ENCODE measurements around the gene NCOA7.
"Not testable (repeated sequence)": the region's sequence is repeated elsewhere in the genome, so short reads cannot be mapped to it uniquely, and the experiment has no call there.

Gene NCOA7

DNA sequence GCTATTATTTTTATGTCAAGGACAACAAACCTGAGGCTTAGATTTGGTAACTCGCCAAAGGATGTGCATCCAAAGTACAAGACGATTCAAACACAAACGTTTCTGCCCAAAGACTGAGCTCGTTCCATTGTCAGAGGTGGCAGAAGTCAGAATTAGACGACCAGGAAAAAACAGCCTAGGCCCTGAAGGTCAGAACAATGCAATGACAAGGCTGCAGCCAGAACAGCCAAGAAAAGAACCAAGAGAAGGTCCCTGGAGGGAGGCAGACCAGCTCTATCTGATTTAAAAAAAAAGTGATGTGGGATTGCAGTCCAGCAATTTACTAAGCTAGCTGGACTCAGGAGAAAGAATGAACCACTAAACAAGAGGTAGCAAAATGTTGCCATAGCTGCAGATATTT, 54.2 kb downstream of the NCOA7 start:
- Histone ChIP-seq H3K4me2 (no peak overlapping the region), H3K79me2 (ENCODE audit: insufficient read depth, low read depth) (no peaks in the 10 kb centered on the region), H3K4me3 (IDR thresholded peaks at IDR 0.05; ENCODE audit: insufficient read depth, low read depth, low read length) (no peak overlapping the region), H3K4me1 (ENCODE audit: low read depth, poor library complexity, severe bottlenecking) (no peaks in the 10 kb centered on the region), H3K27me3 (ENCODE audit: insufficient read depth, low read depth) (no peaks in the 10 kb centered on the region), H3K9ac (no peak overlapping the region), H3K27ac (no peak overlapping the region), H2AFZ (ENCODE audit: low read depth) (no peak overlapping the region), H4K20me1 (ENCODE audit: insufficient read depth) (no peaks in the 10 kb centered on the region), H3K36me3 (ENCODE audit: insufficient read depth) (no peaks in the 10 kb centered on the region)
- TF ChIP-seq, protein P1, sequence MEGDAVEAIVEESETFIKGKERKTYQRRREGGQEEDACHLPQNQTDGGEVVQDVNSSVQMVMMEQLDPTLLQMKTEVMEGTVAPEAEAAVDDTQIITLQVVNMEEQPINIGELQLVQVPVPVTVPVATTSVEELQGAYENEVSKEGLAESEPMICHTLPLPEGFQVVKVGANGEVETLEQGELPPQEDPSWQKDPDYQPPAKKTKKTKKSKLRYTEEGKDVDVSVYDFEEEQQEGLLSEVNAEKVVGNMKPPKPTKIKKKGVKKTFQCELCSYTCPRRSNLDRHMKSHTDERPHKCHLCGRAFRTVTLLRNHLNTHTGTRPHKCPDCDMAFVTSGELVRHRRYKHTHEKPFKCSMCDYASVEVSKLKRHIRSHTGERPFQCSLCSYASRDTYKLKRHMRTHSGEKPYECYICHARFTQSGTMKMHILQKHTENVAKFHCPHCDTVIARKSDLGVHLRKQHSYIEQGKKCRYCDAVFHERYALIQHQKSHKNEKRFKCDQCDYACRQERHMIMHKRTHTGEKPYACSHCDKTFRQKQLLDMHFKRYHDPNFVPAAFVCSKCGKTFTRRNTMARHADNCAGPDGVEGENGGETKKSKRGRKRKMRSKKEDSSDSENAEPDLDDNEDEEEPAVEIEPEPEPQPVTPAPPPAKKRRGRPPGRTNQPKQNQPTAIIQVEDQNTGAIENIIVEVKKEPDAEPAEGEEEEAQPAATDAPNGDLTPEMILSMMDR (conservative IDR thresholded peaks at IDR 0.05; ENCODE audit: low read depth, low read length), result no peak

DNA sequence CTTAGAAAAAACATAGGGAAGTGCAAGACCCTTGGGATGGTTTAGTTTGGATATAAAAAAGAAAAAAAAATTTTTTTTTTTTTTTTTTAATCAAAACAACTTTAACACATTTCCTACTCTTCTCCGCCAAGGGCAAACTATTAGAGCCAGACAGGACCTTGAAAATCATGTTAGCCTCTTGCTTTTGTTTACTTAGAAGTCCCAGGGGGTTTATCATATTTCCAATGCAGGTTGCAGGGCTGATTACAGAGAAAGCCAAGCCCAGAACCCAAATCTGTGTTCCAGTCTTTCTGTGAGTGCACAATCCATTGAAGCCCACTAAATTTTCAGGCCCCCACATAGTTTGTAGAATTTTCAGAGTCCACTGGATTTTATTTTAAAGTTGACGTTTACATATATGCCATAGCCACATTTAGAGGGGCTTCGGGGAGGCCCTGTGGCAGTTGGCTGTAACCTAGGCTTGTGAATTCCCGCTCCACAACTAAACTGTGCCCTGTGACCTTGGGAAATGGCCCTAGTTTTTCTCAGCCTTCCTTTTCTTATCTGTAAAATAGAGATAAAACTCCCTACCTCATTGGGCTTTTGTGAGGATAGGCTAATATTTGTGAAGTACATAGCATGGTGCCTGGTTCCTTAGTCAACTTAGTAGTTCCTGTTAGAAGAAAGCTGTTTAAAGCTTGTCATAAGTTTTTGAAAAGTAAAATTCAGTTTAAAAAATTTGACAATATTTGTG, 55.7 kb downstream of the NCOA7 start:
- Histone ChIP-seq H2AFZ (ENCODE audit: low read depth) (no peak overlapping the region), H4K20me1 (ENCODE audit: insufficient read depth) (no peaks in the 10 kb centered on the region), H3K36me3 (ENCODE audit: insufficient read depth) (no peaks in the 10 kb centered on the region), H3K27me3 (ENCODE audit: insufficient read depth, low read depth) (no peaks in the 10 kb centered on the region), H3K4me2 (no peak overlapping the region), H3K79me2 (ENCODE audit: insufficient read depth, low read depth) (no peaks in the 10 kb centered on the region), H3K4me3 (IDR thresholded peaks at IDR 0.05; ENCODE audit: insufficient read depth, low read depth, low read length) (no peak overlapping the region), H3K27ac (no peak overlapping the region), H3K4me1 (ENCODE audit: low read depth, poor library complexity, severe bottlenecking) (no peaks in the 10 kb centered on the region), H3K9ac (no peak overlapping the region)
- TF ChIP-seq, protein P1 (conservative IDR thresholded peaks at IDR 0.05; ENCODE audit: low read depth, low read length), result no peak

DNA sequence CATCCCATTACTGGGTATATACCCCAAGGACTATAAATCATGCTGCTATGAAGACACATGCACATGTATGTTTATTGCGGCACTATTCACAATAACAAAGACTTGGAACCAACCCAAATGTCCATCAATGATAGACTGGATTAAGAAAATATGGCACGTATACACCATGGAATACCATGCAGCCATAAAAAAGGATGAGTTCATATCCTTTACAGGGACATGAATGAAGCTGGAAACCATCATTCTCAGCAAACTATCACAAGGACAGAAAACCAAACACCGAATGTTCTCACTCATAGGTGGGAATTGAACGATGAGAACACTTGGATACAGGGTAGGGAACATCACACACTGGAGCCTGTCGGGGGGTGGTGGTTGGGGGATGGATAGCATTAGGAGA, 57.5 kb downstream of the NCOA7 start:
- not testable (repeated sequence) for H3K27ac ChIP-seq; H3K79me2 ChIP-seq (ENCODE audit: insufficient read depth, low read depth); H3K9ac ChIP-seq; H2AFZ ChIP-seq (ENCODE audit: low read depth); H4K20me1 ChIP-seq (ENCODE audit: insufficient read depth); H3K4me3 ChIP-seq (IDR thresholded peaks at IDR 0.05; ENCODE audit: insufficient read depth, low read depth, low read length); H3K4me2 ChIP-seq; H3K4me1 ChIP-seq (ENCODE audit: low read depth, poor library complexity, severe bottlenecking); H3K36me3 ChIP-seq (ENCODE audit: insufficient read depth); H3K27me3 ChIP-seq (ENCODE audit: insufficient read depth, low read depth)

DNA sequence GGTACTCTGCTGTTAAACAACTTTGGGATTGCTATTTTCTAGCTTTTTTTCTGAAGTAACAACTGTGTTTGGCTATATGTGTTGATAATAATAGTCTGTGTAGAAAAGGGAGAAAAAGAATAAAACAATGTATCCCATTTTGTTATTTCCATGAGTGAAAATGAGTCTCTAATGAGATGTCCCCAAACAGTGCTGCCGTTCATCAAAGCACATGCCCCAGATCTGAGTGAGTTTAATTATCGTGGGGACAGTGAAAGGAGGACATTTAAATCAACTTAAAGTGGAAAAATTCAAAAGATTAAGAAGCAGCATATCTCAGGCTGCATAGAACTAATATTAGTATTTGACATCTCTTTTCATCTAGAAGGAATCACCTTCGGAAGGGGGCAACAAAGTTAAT, 59.6 kb downstream of the NCOA7 start:
- H4K20me1 ChIP-seq (ENCODE audit: insufficient read depth), result no peaks in the 10 kb centered on the region
- no peaks in the 10 kb centered on the region for H3K36me3 ChIP-seq (ENCODE audit: insufficient read depth)
- H3K79me2 ChIP-seq (ENCODE audit: insufficient read depth, low read depth), result no peaks in the 10 kb centered on the region
- no peak overlapping the region for H3K9ac ChIP-seq
- no peak overlapping the region for H3K27ac ChIP-seq
- no peak overlapping the region for H3K4me3 ChIP-seq (IDR thresholded peaks at IDR 0.05; ENCODE audit: insufficient read depth, low read depth, low read length)
- no peaks in the 10 kb centered on the region for H3K4me1 ChIP-seq (ENCODE audit: low read depth, poor library complexity, severe bottlenecking)
- H3K27me3 ChIP-seq (ENCODE audit: insufficient read depth, low read depth), result no peaks in the 10 kb centered on the region
- TF ChIP-seq, protein P1 (conservative IDR thresholded peaks at IDR 0.05; ENCODE audit: low read depth, low read length), result no peak
- no peak overlapping the region for H3K4me2 ChIP-seq
- H2AFZ ChIP-seq (ENCODE audit: low read depth), result no peak overlapping the region

- H4K20me1 ChIP-seq (ENCODE audit: insufficient read depth), result no peaks in the 10 kb centered on the region
- no peaks in the 10 kb centered on the region for H3K27me3 ChIP-seq (ENCODE audit: insufficient read depth, low read depth)
- no peaks in the 10 kb centered on the region for H3K36me3 ChIP-seq (ENCODE audit: insufficient read depth)
- H3K27ac ChIP-seq, result no peak overlapping the region
- no peaks in the 10 kb centered on the region for H3K79me2 ChIP-seq (ENCODE audit: insufficient read depth, low read depth)
- H2AFZ ChIP-seq (ENCODE audit: low read depth), result no peak overlapping the region
- no peaks in the 10 kb centered on the region for H3K4me1 ChIP-seq (ENCODE audit: low read depth, poor library complexity, severe bottlenecking)
- TF ChIP-seq, protein P1 (conservative IDR thresholded peaks at IDR 0.05; ENCODE audit: low read depth, low read length), result no peak
- no peak overlapping the region for H3K4me2 ChIP-seq
- no peak overlapping the region for H3K9ac ChIP-seq
- no peak overlapping the region for H3K4me3 ChIP-seq (IDR thresholded peaks at IDR 0.05; ENCODE audit: insufficient read depth, low read depth, low read length)
These were observed 61.8 kb downstream of the NCOA7 start for GRCh38 chr6:125852587-125852986.
